Subcutaneous abdominal adipose tissue (tissue), 5 donors: ENCODE measurements around the gene ZNF107.

ENCODE experiments used
- H3K27ac ChIP-seq: one replicate; pipeline ENCODE4 v1.7.0; 2013; ENCODE audit warnings: low read depth, mild to moderate bottlenecking, inconsistent platforms, low read length, moderate library complexity
- H3K27me3 ChIP-seq, 5 donors: one replicate each; pipeline ENCODE4 v1.7.0; 2013; ENCODE audit warnings: low read length in 5 of 5, inconsistent platforms in 1 of 5; ENCODE audit not compliant: control insufficient read depth in 5 of 5, insufficient read depth in 4 of 5
- H3K36me3 ChIP-seq, 5 donors: one replicate each; pipeline ENCODE4 v1.7.0; 2013; ENCODE audit warnings: low read length in 5 of 5; ENCODE audit not compliant: control insufficient read depth in 5 of 5, insufficient read depth in 5 of 5
- H3K4me1 ChIP-seq, 5 donors: one replicate each; pipeline ENCODE4 v1.7.0; 2013; ENCODE audit warnings: low read length in 5 of 5, mild to moderate bottlenecking in 3 of 5, moderate library complexity in 1 of 5; ENCODE audit not compliant: control insufficient read depth in 5 of 5, insufficient read depth in 5 of 5
- H3K4me3 ChIP-seq, 5 donors: one replicate each; pipeline ENCODE4 v1.7.0; 2013; ENCODE audit warnings: low read length in 5 of 5, low read depth in 1 of 5
- H3K9ac ChIP-seq, 5 donors: one replicate each; pipeline ENCODE4 v1.7.0; 2013; ENCODE audit warnings: low read length in 5 of 5, mild to moderate bottlenecking in 4 of 5, moderate library complexity in 3 of 5
- H3K9me3 ChIP-seq, 5 donors: one replicate each; pipeline ENCODE4 v1.7.0; 2013; ENCODE audit warnings: low read length in 5 of 5; ENCODE audit not compliant: control insufficient read depth in 5 of 5
- donor health status: healthy.
- donor health status: healthy.
- donor health status: healthy.
- donor health status: healthy.
- donor health status: healthy.

ZNF107 gene

GRCh38 chr7:64665980-64666662 lies at the start of gene ZNF107:
Gene ZNF107, plus strand, starts transcription at chr7:64666133. Its CDS starts 150 bp downstream, at chr7:64666283.
- Histone ChIP-seq H3K27me3 (no peaks in the 10 kb centered on the region), H3K4me1 (peaks cover 0 to 16% (median 8%) of the 10 kb centered on the region in 5 donors), H3K4me3 (peak within 1 kb of the TSS; percentile 72 to 96 (median 90)), H3K9me3 (no peaks in the 10 kb centered on the region), H3K36me3 (peaks cover 0 to 7% (median 4%) of the 10 kb centered on the region in 5 donors), H3K27ac (peak within 1 kb of the TSS; percentile 60), H3K9ac (peak within 1 kb of the TSS; percentile 59 to 87 (median 71))

- no peaks in the 10 kb centered on the region for H3K4me1 ChIP-seq
- H3K4me3 ChIP-seq = no peak overlapping the region
- peaks cover 0 to 9% (median 8%) of the 10 kb centered on the region in 5 donors for H3K9me3 ChIP-seq
- H3K27ac ChIP-seq = no peak overlapping the region
- no peak overlapping the region for H3K9ac ChIP-seq
- H3K36me3 ChIP-seq = no peaks in the 10 kb centered on the region
- no peaks in the 10 kb centered on the region for H3K27me3 ChIP-seq
These were observed 47.0 kb upstream of the ZNF107 start for GRCh38 chr7:64618785-64619456.

GRCh38 chr7:64619705-64620104 lies 46.2 kb upstream of the ZNF107 start:
- H3K9me3 ChIP-seq = peaks cover 0 to 9% (median 8%) of the 10 kb centered on the region in 5 donors
- H3K9ac ChIP-seq = no peak overlapping the region
- no peaks in the 10 kb centered on the region for H3K27me3 ChIP-seq
- H3K4me3 ChIP-seq = no peak overlapping the region
- no peaks in the 10 kb centered on the region for H3K4me1 ChIP-seq
- no peaks in the 10 kb centered on the region for H3K36me3 ChIP-seq
- H3K27ac ChIP-seq = no peak overlapping the region

GRCh38 chr7:64621656-64622055 lies 44.3 kb upstream of the ZNF107 start:
- Histone ChIP-seq H3K27me3 (no peaks in the 10 kb centered on the region), H3K36me3 (no peaks in the 10 kb centered on the region), H3K27ac (no peak overlapping the region), H3K4me1 (no peaks in the 10 kb centered on the region), H3K9me3 (peaks cover 0 to 9% (median 8%) of the 10 kb centered on the region in 5 donors), H3K9ac (no peak overlapping the region), H3K4me3 (no peak overlapping the region)

- Histone ChIP-seq H3K4me3 (no peak overlapping the region), H3K27me3 (no peaks in the 10 kb centered on the region), H3K36me3 (no peaks in the 10 kb centered on the region), H3K4me1 (no peaks in the 10 kb centered on the region), H3K9ac (no peak overlapping the region), H3K9me3 (peaks cover 0 to 2% (median 0%) of the 10 kb centered on the region in 5 donors), H3K27ac (no peak overlapping the region)
These were observed 40.5 kb upstream of the ZNF107 start for GRCh38 chr7:64625114-64626082.

- Histone ChIP-seq H3K4me3 (no peak overlapping the region), H3K27ac (no peak overlapping the region), H3K36me3 (no peaks in the 10 kb centered on the region), H3K9ac (no peak overlapping the region), H3K27me3 (no peaks in the 10 kb centered on the region), H3K4me1 (no peaks in the 10 kb centered on the region), H3K9me3 (no peaks in the 10 kb centered on the region)
These were observed 39.9 kb upstream of the ZNF107 start for GRCh38 chr7:64626083-64626469.

- Histone ChIP-seq H3K9ac (no peak overlapping the region), H3K4me3 (no peak overlapping the region), H3K36me3 (no peaks in the 10 kb centered on the region), H3K4me1 (no peaks in the 10 kb centered on the region), H3K27ac (no peak overlapping the region), H3K27me3 (no peaks in the 10 kb centered on the region), H3K9me3 (no peaks in the 10 kb centered on the region)
These were observed 39.4 kb upstream of the ZNF107 start for GRCh38 chr7:64626557-64626956.

GRCh38 chr7:64628192-64628591 lies 37.7 kb upstream of the ZNF107 start:
- no peaks in the 10 kb centered on the region for H3K4me1 ChIP-seq
- H3K27ac ChIP-seq = no peak overlapping the region
- H3K9me3 ChIP-seq = no peaks in the 10 kb centered on the region

GRCh38 chr7:64628721-64629120 lies 37.2 kb upstream of the ZNF107 start:
- Histone ChIP-seq H3K4me1 (no peaks in the 10 kb centered on the region), H3K9ac (no peak overlapping the region), H3K4me3 (no peak overlapping the region), H3K27me3 (no peaks in the 10 kb centered on the region), H3K36me3 (no peaks in the 10 kb centered on the region), H3K9me3 (no peaks in the 10 kb centered on the region), H3K27ac (no peak overlapping the region)

More at GRCh38 chr7:64628192-64628591, 37.7 kb upstream of the ZNF107 start:
- Histone ChIP-seq H3K9ac (no peak overlapping the region), H3K36me3 (no peaks in the 10 kb centered on the region), H3K27me3 (no peaks in the 10 kb centered on the region), H3K4me3 (no peak overlapping the region)
